HG03558 (cell line): Measurements from ENCODE around the gene MAN1A1.
"Not testable (repeated sequence)": the region's sequence is repeated elsewhere in the genome, so short reads cannot be mapped to it uniquely, and the experiment has no call there.

Source experiments
- ATAC-seq: cut with Tn5 transposase; IDR thresholded peaks from one replicate; pipeline ENCODE4 v1.9.1; 2021; ENCODE audit warnings: moderate number of reproducible peaks; ENCODE audit not compliant: unreplicated experiment; ENCODE audit errors: extremely low read depth

The MAN1A1 gene

DNA sequence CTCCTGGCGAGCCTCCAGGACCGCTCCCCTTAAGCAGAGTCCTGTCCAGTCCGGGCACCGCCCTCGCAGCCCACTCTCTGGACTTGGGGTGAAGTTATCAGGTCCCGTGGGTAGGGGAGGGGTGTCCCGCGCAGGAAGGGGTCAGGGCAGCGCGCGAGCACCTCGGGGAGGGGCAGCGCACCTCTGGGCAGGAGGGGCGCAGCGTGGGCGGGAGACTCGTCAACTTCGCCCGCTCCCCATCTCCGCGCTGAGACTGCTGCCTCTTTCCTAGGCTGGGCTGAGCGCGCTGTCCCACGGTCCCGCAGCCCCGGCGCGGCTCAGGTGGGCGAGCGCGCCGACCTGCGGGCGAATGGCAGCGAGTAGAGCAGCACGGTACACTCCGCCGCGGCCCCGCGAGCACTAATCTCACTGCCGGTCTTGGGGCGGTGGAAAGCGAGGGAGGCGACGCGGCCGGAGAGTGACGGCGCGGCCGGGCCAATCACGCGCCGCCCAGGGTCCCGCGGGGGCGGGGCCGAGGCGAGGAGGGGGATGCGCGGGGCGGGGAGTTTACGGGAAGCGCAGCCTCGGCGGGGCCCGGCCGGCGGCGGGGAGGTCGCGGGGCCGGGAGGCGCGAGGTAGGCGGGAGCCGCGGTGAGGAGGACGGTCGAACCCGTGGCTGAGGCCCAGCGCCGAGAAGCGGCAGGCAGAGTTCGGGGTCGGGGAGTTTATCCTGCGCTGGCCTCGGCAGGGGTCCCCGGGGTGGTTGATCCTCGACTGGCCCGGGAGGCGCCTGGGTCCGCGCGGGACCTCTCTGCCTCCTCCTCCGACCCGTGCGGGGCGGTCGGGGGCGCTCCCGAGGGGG is at the start of gene MAN1A1:
Gene MAN1A1, minus strand, starts transcription at position 401 of the 841 bp plus-strand sequence. CDS start 696 bp downstream, outside the sequence.
- peak; percentile 63 for ATAC-seq

DNA sequence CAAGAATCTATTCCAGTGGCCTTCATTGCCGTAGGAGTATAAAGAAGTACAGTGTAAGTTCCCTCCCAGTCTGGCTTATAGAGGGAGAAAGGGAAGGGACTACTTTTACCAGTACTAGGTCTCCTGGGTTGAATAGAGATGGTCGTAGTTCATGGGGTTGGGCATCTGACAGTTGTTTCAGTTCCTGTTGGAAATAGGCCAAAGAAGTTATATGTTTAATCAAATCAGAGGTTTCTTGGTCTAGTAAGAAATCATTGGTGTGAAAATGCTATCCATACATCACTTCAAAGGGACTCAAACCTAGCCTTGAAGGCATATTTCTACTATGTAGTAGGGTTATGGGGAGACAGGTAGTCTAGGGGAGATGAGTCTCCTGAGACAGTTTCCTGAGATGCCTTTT is 45.6 kb upstream of the MAN1A1 start:
- no peak for ATAC-seq

DNA sequence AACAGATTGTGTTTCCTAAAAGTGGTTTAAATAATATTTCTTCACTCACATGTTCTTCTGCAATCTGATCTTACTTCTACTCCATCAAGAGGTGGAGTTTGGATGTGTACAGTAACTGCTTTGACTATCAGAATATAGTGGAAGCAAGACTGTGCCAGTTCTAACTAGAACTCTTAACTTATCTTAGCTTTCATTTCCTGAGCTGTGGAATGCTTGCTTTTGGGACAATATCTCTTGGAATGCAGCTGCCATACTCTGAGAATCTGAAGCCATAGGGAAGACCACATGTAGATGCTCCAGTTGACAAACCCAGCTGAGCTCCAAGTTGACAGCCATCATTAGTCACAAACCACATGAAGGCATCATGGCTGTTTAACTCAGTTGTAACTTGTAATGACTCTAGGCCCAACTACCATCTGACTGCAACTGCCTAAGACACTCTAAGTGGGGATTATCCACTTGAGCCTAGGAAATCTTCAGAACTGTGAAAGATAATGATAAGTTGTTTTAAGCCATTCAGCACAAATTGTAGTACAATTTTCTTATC is 40.8 kb upstream of the MAN1A1 start:
- ATAC-seq = no peak

DNA sequence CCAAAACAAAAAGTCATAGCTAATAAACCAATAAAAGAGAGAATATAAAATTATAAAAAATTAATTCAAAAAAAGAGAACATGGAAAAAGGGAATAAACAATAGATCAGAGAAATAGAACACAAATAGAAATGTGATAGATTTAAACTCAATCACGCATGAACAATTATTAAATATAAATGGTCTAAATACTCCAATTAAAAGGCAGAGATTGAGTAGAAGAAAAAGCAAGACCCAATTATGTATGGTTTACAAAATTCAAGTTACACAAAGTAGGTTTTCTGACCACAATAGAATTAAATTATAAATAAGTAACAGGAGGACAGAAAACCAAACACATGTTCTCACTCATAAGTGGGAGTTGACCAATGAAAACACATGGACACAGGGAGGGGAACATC is 36.4 kb upstream of the MAN1A1 start:
- ATAC-seq = no peak

DNA sequence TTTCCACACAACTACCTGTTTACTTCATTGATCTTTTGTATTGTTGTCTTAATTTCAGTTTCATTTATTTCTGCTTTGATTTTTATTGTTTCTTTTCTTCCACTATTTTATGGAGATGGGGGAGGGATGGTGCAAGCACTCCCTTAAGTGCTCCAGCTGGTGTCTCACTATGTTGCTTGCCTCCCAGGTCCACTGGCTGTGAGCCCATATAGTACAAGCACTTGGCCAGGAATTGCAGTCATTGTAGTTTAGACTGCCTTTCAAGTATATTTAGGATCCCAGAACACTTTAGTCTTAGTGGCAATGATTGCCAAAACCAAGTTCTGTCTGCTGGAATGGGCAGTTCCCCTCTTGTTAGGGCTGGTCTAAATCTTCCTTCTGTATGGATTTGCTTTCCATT is 34.9 kb upstream of the MAN1A1 start:
- ATAC-seq = no peak

DNA sequence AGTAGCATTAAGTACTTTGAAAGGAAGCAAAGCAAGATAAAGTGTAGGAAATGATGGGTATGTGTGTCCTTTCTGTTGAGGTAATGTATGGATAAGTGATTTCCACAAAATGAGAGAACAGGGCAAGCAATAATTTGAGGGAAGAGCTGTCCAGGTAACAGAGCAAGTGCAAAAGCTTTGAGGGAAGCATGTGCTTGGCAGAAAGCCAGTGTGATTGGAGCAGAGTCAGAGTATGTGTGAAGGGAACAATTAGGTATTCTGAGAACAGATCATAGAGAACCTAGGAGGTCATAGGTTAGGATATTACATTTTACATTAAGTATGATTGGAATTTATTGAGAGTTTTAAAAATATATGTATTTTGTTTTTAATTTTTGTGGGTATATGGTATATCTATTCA is 30.2 kb upstream of the MAN1A1 start:
- ATAC-seq = no peak

DNA sequence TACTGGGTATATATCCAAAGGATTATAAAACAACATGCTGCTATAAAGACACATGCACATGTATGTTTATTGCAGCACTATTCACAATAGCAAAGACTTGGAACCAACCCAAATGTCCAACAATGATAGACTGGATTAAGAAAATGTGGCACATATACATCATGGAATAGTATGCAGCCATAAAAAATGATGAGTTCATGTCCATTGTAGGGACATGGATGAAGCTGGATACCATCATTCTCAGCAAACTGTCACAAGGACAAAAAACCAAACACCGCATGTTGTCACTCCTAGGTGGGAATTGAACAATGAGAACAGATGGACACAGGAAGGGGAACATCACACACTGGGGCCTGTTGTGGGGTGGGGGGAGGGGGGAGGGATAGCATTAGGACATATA is 27.5 kb upstream of the MAN1A1 start:
- ATAC-seq = not testable (repeated sequence)

DNA sequence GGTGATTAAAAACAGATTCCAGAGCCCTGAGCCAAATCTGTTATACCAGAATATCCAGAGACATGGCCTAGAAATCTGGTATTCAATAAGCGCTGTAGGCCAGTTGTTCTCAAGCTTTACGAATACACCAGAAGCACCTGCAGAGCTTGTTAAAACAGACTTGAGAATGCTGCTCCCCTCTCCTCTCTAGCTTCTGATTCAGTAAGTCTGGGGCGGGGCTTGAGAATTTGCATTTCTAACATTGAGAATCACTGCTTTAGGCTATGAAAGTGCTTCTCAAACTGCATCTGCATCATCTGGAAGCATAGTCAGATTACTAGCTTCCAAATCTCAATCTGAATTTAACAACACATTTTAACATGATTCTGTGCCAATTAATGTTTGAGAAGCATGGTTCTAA is 20.5 kb upstream of the MAN1A1 start:
- no peak for ATAC-seq

DNA sequence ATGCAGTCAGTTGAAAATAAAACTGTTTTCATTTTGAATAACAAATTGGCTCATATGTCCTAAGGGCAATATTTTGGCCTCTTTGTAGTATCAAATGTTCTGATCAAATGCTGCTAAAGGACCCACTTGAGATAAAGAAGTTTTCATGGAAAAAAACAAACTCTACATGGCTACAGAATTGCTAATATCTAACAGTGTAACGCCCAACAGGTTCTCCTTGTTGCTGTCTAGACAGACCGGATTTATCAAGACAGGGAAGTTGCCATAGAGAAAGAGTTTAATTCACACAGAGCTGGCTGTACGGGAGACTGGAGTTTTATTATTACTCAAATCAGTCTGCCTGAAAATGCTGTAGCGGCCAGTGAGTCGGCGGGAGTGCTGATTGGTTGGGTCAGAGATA is 19.4 kb upstream of the MAN1A1 start:
- ATAC-seq = no peak

DNA sequence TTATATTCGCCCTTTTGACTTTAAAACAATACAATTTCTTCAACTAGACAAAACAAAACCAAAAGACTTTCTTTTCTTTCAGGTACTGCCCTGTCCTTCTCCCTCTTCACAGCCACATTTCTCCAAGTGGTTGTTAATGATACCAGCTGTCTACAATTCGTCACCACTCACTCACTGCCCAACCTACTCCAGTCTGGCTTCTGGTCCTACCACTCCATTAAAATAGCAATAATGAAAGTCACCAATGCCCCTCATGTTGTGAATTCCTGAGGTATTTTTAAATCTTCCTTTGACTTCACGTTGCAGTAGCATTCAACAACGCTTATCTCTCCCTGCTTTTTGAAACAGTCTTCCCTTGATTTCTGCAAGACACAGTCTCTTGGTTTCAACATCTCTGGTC is 11.6 kb upstream of the MAN1A1 start:
- no peak for ATAC-seq

DNA sequence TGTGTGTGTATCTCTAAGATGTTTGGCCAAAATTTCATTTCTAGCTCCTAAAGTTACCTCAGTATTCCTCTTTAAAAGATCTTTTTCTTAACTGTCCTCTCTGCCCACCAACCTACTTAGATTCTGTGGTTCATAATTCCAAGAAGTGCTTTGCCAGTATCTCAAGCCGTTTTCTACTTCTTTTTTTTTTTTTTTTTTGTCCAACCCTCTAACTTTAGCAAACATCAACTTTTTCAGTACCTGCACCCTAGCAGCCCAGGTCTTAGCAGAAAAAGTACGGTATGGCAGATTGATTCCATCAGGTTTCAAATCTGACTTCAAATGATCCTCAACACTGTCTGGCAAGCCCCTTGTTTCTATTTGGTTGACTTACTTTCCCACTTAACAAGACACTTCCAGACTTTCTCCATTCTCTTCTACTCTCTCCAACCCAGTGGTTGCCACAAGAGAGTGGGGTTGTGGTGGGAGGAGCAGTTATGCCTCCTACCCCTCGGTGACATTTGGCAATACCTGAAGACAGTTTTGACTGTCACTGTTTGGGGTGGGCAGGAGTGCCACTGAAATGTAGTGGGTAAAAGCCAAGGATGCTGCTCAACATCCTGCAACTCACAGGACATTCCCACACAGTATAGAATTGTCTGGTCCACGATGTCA is 10.8 kb upstream of the MAN1A1 start:
- no peak for ATAC-seq

DNA sequence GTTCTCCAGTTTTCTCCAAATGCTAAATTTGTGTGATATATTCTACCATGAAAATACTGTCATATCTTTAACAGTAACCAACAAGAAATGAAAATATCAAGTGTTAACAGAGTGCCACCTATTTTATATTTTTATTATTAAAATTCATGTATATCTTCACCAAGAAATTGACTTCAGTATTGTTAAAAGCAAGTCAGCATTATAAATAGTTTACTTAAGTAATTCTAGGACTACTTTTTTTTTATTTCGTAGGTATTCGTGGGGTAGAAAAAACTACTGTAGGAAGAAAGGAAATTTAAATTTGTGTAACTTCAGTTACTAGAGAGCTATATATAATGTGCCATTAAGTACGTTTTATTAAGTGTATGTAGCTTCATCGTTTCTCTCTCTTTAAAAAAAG is 6.3 kb upstream of the MAN1A1 start:
- no peak for ATAC-seq

DNA sequence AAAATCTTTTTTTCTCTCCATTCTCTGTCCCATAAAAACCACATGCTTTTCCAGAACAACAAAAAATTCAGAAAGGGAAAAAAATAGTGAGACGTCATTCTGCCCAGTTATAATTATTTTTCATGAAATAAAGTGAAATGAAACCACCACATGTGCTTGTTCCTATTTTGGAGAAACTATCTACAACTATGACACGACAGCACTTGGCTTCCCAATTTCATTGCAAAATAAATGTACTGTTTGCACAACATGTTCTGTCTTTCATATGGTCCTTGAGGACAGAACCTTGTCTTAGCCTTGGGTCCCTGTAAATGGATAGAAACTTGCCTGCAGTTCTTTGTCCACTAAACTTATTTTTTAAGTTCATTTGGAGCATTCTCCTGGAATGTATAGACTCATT is 5.6 kb upstream of the MAN1A1 start:
- ATAC-seq = no peak

DNA sequence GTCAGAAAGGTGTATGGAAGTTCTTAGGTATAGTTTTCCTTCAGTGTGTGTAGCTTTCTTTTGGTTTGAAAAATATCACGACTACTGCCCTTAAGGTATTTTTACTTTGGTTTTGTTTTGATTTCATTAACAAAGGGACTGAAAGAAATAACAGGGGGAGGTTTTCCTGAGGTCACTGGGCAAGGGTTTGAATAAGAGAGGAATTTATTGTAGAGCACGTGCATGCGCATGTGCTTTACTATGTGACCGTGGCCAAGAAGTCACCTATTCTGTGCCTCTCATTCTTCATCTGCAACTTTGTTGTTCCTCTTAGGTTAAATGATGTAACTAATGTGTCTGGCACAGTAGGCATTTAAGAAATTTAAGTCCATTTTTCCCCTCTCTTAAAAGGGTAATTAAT is 4.1 kb upstream of the MAN1A1 start:
- no peak for ATAC-seq

DNA sequence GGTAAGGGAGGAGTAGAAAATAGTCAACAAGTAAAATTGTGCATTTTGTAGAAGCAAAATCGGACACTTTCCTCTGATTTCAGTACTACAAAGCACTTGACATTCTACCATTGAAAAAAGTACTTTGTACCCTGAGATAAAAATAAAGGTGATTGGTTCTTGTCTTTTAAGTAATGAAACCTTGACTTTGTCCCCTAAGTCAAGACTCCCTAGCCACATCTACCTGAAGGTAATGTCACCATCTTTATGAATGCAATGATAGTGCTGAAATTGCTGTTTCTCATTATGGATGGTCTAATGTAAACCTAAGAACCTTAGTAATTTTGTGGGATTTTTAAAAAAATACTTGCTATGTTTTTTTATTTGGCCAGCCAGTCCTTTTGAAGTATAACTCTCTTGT is 2.4 kb upstream of the MAN1A1 start:
- ATAC-seq = no peak

DNA sequence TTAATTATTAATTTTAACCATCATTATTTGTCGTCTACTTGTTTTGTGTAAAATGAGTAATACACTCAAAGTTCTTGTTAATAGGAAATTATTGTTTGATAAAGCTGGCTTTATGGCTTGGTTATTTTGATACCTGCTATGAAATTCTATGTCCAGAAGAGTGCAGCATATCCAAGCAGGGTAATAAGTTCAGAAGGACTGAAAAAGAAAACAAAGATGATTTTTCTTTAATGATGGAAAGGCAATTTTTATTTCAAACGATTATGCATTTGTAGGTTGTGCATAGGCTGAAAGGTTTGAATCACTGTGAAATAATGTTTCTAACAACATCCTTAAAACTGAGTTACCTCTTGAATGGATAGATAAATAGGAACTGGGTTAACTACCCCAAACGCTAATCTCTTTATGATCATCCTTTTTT is 1.4 kb upstream of the MAN1A1 start:
- no peak for ATAC-seq

DNA sequence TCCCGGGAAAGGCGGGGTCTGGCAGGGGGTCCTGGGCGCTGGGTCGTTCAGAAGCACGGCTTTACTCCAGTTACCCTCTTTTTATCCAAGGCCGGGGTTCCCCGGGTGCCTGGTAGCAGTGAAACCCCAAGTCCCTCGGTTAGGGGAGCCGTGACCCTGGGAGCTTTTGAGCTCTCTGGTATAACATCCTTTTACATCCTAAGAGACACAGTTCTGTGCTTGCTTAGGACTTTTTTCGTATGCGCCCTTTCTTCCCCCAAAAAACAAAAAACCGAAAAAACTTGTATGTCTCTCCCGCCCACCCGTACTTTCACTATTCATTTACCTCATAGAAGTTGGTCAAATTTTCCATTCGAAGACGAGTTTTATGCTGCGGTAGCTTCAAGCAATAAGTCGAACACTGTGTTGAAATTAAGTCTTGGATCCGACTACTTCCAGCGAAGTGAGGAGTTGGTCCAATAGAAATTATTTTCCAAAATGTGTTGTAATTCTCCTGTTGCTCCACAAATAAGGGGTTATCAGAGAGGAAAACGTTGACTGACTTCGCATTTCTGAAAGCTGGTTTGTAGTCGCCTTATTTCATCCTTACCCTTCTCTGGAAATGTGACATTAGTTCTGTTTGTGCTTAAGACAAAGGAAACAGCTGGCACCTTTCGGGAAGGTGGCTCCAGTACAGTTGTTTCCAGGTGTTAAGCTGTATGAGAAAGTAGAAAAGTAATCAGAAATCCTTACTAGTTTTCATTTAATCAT is 816 bp upstream of the MAN1A1 start:
- no peak for ATAC-seq

DNA sequence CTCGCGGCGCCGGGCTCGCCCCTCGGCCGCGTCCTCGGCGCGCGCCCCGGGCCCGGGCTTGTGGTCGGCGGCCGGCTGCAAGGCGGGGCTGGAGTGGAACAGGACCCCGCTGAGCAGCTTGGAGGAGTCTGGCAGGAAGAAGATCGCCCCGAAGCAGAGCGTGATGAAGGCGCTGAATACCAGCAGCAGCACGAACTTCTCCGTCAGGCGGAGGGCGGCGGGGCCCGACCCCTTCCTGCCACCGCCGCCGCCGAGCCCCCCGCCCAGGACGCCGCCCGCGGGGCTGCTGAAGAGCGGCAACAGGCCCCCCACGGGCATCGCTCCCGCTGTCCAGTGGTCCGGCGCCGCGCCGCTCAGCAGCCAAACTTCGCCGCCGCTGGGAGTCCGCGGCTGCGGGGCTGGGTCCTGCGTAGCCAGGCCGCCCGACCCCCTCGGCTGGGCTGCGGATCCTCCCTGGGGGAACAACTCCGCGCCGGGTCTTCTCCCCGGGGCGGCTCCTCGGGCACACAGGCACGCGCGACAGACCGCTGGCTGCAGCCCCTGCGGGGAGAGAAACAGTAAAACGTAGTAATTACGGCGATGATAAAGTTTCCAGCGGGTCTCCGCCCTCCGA is 707 bp downstream of the MAN1A1 start:
- no peak for ATAC-seq

DNA sequence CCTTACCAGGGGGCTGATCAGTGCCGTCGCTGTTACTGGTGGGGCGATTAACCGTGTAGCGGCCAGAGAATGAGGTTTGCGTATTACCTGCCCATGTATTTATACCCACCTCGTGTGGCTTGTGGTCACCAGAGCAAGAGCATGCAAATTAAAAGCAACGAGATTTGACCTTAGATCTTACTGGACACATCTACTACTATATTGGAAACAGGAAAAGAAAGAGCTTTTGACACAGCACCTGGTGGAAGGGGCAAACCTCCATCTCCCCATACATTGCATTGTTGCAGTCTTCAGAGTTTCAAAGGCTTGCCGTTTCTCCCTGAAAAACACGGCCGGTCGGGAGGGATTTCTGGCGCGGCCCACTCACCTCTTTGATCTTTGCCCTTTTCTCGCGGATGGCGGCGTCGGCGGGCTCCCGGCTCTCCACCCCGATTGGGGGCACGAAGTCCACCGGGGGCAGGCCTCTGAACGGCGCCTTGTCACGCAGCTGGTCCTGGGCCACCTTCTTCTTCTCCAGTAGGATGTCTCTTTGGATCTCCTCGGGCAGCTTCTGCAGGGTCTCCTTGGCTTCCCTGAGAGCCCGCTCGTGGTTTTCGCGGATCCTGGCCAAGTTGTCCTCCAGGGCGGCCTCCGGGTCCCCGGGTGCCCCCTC is 1.3 kb downstream of the MAN1A1 start:
- peak; percentile 14 for ATAC-seq
